B cell (primary cell): ENCODE measurements around the gene OSBPL5. TPM values are rescaled to one million over a fixed set of nuclear protein-coding genes. Genes with fewer than 3 reads are reported as not detected.

Experiments used
- ATAC-seq: fragments of 200-7000 bp; cut with Tn5 transposase; one replicate; pipeline ENCODE4 v1.10.0; 2021; ENCODE audit warnings: low read depth, mild to moderate bottlenecking, moderate number of reproducible peaks, moderate library complexity
- CTCF ChIA-PET: fragments of 350-600 bp; sonication (Branson Sonifier 250); formaldehyde crosslinking; loops from one replicate; lab custom pipeline; 2021; ENCODE audit warnings: antibody characterized with exemption, inconsistent platforms; lab: Charles Lee
- POLR2A ChIA-PET: fragments of 350-600 bp; sonication (Branson Sonifier 250); formaldehyde crosslinking; loops from one replicate; lab custom pipeline; 2021; ENCODE audit warnings: antibody characterized with exemption; lab: Charles Lee
- DNase-seq: peaks from one replicate; pipeline ENCODE4 v3.0.0; 2013
- H2AFZ ChIP-seq: 2 replicates; pipeline ENCODE4 v1.6.1; 2012; ENCODE audit warnings: mild to moderate bottlenecking, low read depth, low read length; ENCODE audit not compliant: insufficient read depth, poor library complexity, severe bottlenecking
- H3K27ac ChIP-seq, 2 donors: 1 replicate in 1 of 2; 2 replicates in 1 of 2; pipeline ENCODE4 v1.5.1; 2012 to 2013; ENCODE audit warnings: low read length in 2 of 2, mild to moderate bottlenecking in 2 of 2, moderate library complexity in 1 of 2
- H3K27me3 ChIP-seq, 4 experiments: fragments of 200-600 bp in 1 of 4; sonication (generic) in 1 of 4; replicated peaks in 1 of 4; 1 replicate in 2 of 4; 2 replicates in 2 of 4; pipeline versions ENCODE4 v1.6.1 to v1.7.0; 2013 to 2016; ENCODE audit warnings: low read length in 3 of 4, mild to moderate bottlenecking in 2 of 4, mixed read lengths in 1 of 4, moderate library complexity in 1 of 4; ENCODE audit not compliant: insufficient read depth in 4 of 4, control insufficient read depth in 3 of 4; ENCODE audit errors: control extremely low read depth in 1 of 4
- H3K36me3 ChIP-seq, 2 experiments: replicated peaks in 1 of 2; 1 replicate in 1 of 2; 2 replicates in 1 of 2; pipeline versions ENCODE4 v1.6.1 to v1.7.1; 2013; ENCODE audit warnings: low read length in 1 of 2; ENCODE audit not compliant: insufficient read depth in 2 of 2, control insufficient read depth in 1 of 2; ENCODE audit errors: control extremely low read depth in 1 of 2, extremely low read depth in 1 of 2
- H3K4me1 ChIP-seq, 2 donors: fragments of 200-600 bp in 1 of 2; sonication (generic) in 1 of 2; 1 replicate in 1 of 2; 2 replicates in 1 of 2; pipeline versions ENCODE4 v1.5.1 to v1.6.1; 2013 to 2017; ENCODE audit warnings: low read length in 2 of 2; ENCODE audit not compliant: control insufficient read depth in 2 of 2, insufficient read depth in 2 of 2
- H3K4me2 ChIP-seq: replicated peaks from 2 replicates; pipeline ENCODE3; 2012; ENCODE audit warnings: mild to moderate bottlenecking, low read depth, low read length; ENCODE audit not compliant: poor library complexity, severe bottlenecking
- H3K4me3 ChIP-seq, 5 experiments: fragments of 200-600 bp in 1 of 5; sonication (generic) in 1 of 5; 1 replicate in 3 of 5; 2 replicates in 2 of 5; pipeline versions ENCODE4 v1.5.1 to v1.7.0; 2011 to 2016; ENCODE audit warnings: low read length in 4 of 5, mild to moderate bottlenecking in 4 of 5, low read depth in 2 of 5, control low read depth in 1 of 5, moderate library complexity in 1 of 5; ENCODE audit not compliant: insufficient read depth in 1 of 5; ENCODE audit errors: control extremely low read depth in 1 of 5, extremely low read depth in 1 of 5
- H3K79me2 ChIP-seq: fragments of 200-600 bp; sonication (generic); one replicate; pipeline ENCODE4 v1.6.0; 2016; ENCODE audit warnings: low read length; ENCODE audit not compliant: control insufficient read depth, insufficient read depth
- H3K9ac ChIP-seq: fragments of 200-600 bp; sonication (generic); 2 replicates; pipeline ENCODE4 v1.6.1; 2017; ENCODE audit warnings: mild to moderate bottlenecking, low read length, moderate library complexity
- H3K9me3 ChIP-seq, 3 donors: one replicate each; pipeline versions ENCODE4 v1.6.1 to v1.7.1; 2013; ENCODE audit warnings: low read length in 2 of 3; ENCODE audit not compliant: control insufficient read depth in 2 of 3, insufficient read depth in 1 of 3; ENCODE audit errors: control extremely low read depth in 1 of 3
- H4K20me1 ChIP-seq: 2 replicates; pipeline ENCODE4 v1.6.0; 2012; ENCODE audit warnings: mild to moderate bottlenecking, low read length; ENCODE audit not compliant: insufficient read depth, control insufficient read depth, poor library complexity, severe bottlenecking
- H3K27ac Mint-ChIP-seq: one replicate; pipeline ENCODE4 v1.8.0; 2021; ENCODE audit warnings: mixed read lengths
- H3K27me3 Mint-ChIP-seq: one replicate; pipeline ENCODE4 v1.8.0; 2021; ENCODE audit warnings: mixed read lengths
- H3K4me1 Mint-ChIP-seq: one replicate; pipeline ENCODE4 v1.8.0; 2021; ENCODE audit warnings: mixed read lengths
- H3K4me3 Mint-ChIP-seq: one replicate; pipeline ENCODE4 v1.8.0; 2021; ENCODE audit warnings: mixed read lengths
- H3K9me3 Mint-ChIP-seq: one replicate; pipeline ENCODE4 v1.8.0; 2022; ENCODE audit warnings: mixed read lengths; ENCODE audit not compliant: insufficient read depth
- CTCF ChIP-seq: fragments of 200-600 bp; IDR thresholded peaks from one replicate; pipeline ENCODE4 v1.8.0; 2022; ENCODE audit warnings: antibody characterized with exemption, mild to moderate bottlenecking
- EZH2 ChIP-seq: IDR thresholded peaks from 2 replicates; pipeline ENCODE4 v1.6.1; 2012; ENCODE audit warnings: borderline replicate concordance, low read depth, mild to moderate bottlenecking, moderate library complexity, low read length; ENCODE audit not compliant: insufficient read depth, poor library complexity, severe bottlenecking
- WGBS: methylation state at CpG from one replicate; pipeline ENCODE4 v1.1.5; 2013; ENCODE audit warnings: missing lambda C conversion rate; ENCODE audit not compliant: insufficient coverage; 5-methylcytosine and 5-hydroxymethylcytosine counted together
- intact Hi-C: fragments of 100-400 bp; cut with micrococcal nuclease; formaldehyde crosslinking; loops from one replicate; pipeline ENCODE4 v1.10.0; 2022
- polyA plus RNA-seq: library from polyadenylated mRNA; depleted of rRNA; stranded (reverse); fragments of >200 nt; gene quantifications from 2 replicates; pipeline ENCODE4 v1.2.3, GENCODE V29; 2012
- total RNA-seq, 2 donors: library from RNA; stranded (reverse); fragments of 120-200 nt in 1 of 2; gene quantifications; 1 replicate in 1 of 2; 2 replicates in 1 of 2; pipeline versions ENCODE4 v1.2.3 to v1.2.4, GENCODE V29; 2013 to 2022

Gene OSBPL5
- total and polyA plus RNA-seq, 2 donors (not counting 1 experiment from before 2014, with no cell fraction given): 0.15 to 1.2 TPM

- Histone ChIP-seq H3K27ac (no peak overlapping the region), H3K9me3 (no peaks in the 10 kb centered on the region), H3K4me1 (no peaks in the 10 kb centered on the region), H4K20me1 (no peaks in the 10 kb centered on the region), H3K9ac (no peak overlapping the region), H3K4me2 (no peak overlapping the region), H2AFZ (no peak overlapping the region), H3K4me3 (no peak overlapping the region), H3K36me3 (no peaks in the 10 kb centered on the region), H3K79me2 (no peaks in the 10 kb centered on the region), H3K27me3 (no peaks in the 10 kb centered on the region)
- Mint-ChIP-seq H3K27me3 (peaks cover 10% of the 10 kb centered on the region), H3K4me3 (no peak overlapping the region), H3K4me1 (no peaks in the 10 kb centered on the region), H3K9me3 (no peaks in the 10 kb centered on the region), H3K27ac (no peak overlapping the region)
- ChIA-PET POLR2A (no interaction called here), CTCF (no interaction called here)
- intact Hi-C loops: no loop called here
- TF ChIP-seq EZH2: no peak
- no peak for TF ChIP-seq CTCF
- ATAC-seq (no peak), DNase-seq (no peak)
- WGBS: 83% methylated on average over 8 of the region's 11 CpGs
Measured at GRCh38 chr11:3103076-3103475, 62.0 kb downstream of the OSBPL5 start.

- no CpG with 5 or more reads among the region's 5 CpGs for WGBS
- Histone ChIP-seq H3K27me3 (no peaks in the 10 kb centered on the region), H3K9me3 (no peaks in the 10 kb centered on the region), H3K4me3 (no peak overlapping the region), H3K27ac (no peak overlapping the region), H3K9ac (no peak overlapping the region), H3K36me3 (no peaks in the 10 kb centered on the region), H3K4me1 (no peaks in the 10 kb centered on the region), H2AFZ (no peak overlapping the region), H3K79me2 (no peaks in the 10 kb centered on the region), H4K20me1 (no peaks in the 10 kb centered on the region), H3K4me2 (no peak overlapping the region)
- H3K4me1 Mint-ChIP-seq: no peaks in the 10 kb centered on the region
- no peak overlapping the region for H3K27ac Mint-ChIP-seq
- DNase-seq: no peak
- peaks cover 10% of the 10 kb centered on the region for H3K27me3 Mint-ChIP-seq
- ChIA-PET CTCF (no interaction called here), POLR2A (no interaction called here)
- no peak for ATAC-seq
- intact Hi-C loops: no loop called here
- TF ChIP-seq CTCF (no peak), EZH2 (no peak)
- H3K4me3 Mint-ChIP-seq: no peak overlapping the region
- H3K9me3 Mint-ChIP-seq: no peaks in the 10 kb centered on the region
Measured at GRCh38 chr11:3102641-3102921, 62.5 kb downstream of the OSBPL5 start.
